HPDE6-E6E7 (cell line): Measurements from ENCODE around the gene DLST.

Experiments
- DNase-seq: peaks from one replicate; pipeline ENCODE4 v3.0.0; 2011; ENCODE audit warnings: missing footprints; ENCODE audit errors: extremely low spot score

Gene DLST

GRCh38 chr14:74896400-74896799 is 14.7 kb downstream of the DLST start:
- DNase-seq: no peak

- no peak for DNase-seq
Measured at GRCh38 chr14:74897642-74898041, 15.9 kb downstream of the DLST start.

GRCh38 chr14:74898083-74898482 is 16.4 kb downstream of the DLST start:
- DNase-seq: no peak

- no peak for DNase-seq
Measured at GRCh38 chr14:74898694-74899093, 17.0 kb downstream of the DLST start.

- no peak for DNase-seq
Measured at GRCh38 chr14:74902941-74903705, 21.4 kb downstream of the DLST start.

GRCh38 chr14:74904635-74905503 is 23.2 kb downstream of the DLST start:
- DNase-seq: no peak

GRCh38 chr14:74905595-74906142 is 24.0 kb downstream of the DLST start:
- DNase-seq: peak; percentile 40

- no peak for DNase-seq
Measured at GRCh38 chr14:74906925-74907521, 25.3 kb downstream of the DLST start.

- DNase-seq: no peak
Measured at GRCh38 chr14:74907744-74908143, 26.0 kb downstream of the DLST start.

GRCh38 chr14:74908861-74909341 is 27.2 kb downstream of the DLST start:
- no peak for DNase-seq

- DNase-seq: no peak
Measured at GRCh38 chr14:74909501-74909900, 27.8 kb downstream of the DLST start.

GRCh38 chr14:74909911-74910310 is 28.2 kb downstream of the DLST start:
- DNase-seq: no peak

GRCh38 chr14:74910556-74910955 is 28.8 kb downstream of the DLST start:
- no peak for DNase-seq

- no peak for DNase-seq
Measured at GRCh38 chr14:74911221-74911620, 29.5 kb downstream of the DLST start.

GRCh38 chr14:74911704-74912103 is 30.0 kb downstream of the DLST start:
- no peak for DNase-seq

- no peak for DNase-seq
Measured at GRCh38 chr14:74912111-74912510, 30.4 kb downstream of the DLST start.

- DNase-seq: no peak
Measured at GRCh38 chr14:74912801-74913200, 31.1 kb downstream of the DLST start.

- no peak for DNase-seq
Measured at GRCh38 chr14:74913393-74913910, 31.7 kb downstream of the DLST start.

- peak; percentile 80 for DNase-seq
Measured at GRCh38 chr14:74913986-74914573, 32.4 kb downstream of the DLST start.

GRCh38 chr14:74915426-74915825 is 33.7 kb downstream of the DLST start:
- DNase-seq: no peak

GRCh38 chr14:74915826-74916225 is 34.1 kb downstream of the DLST start:
- no peak for DNase-seq

GRCh38 chr14:74917178-74917543 is 35.4 kb downstream of the DLST start:
- no peak for DNase-seq
